ELR (cell line): ENCODE data around the gene KRTAP4-6.
"Not testable (repeated sequence)": the region's sequence is repeated elsewhere in the genome, so short reads cannot be mapped to it uniquely, and the experiment has no call there.

ENCODE experiments used
- DNase-seq: peaks from one replicate; pipeline ENCODE4 v3.0.0-alpha.2; 2015; ENCODE audit warnings: low read depth

KRTAP4-6 gene

DNA sequence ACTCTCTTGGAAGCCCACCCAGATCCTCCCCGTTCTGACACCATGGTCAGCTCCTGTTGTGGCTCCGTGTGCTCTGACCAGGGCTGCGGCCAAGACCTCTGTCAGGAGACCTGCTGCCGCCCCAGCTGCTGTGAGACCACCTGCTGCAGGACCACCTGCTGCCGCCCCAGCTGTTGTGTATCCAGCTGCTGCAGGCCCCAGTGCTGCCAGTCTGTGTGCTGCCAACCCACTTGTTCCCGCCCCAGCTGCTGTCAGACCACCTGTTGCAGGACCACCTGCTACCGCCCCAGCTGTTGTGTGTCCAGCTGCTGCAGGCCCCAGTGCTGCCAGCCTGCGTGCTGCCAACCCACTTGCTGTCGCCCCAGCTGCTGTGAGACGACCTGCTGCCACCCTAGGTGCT, 35.0 kb downstream of the KRTAP4-6 start, which contains the start of gene KRTAP4-9:
KRTAP4-9 (plus strand) TSS at position 43 of the 400 bp plus-strand sequence; CDS start at position 43, 0 bp downstream.
- DNase-seq: not testable (repeated sequence)

DNA sequence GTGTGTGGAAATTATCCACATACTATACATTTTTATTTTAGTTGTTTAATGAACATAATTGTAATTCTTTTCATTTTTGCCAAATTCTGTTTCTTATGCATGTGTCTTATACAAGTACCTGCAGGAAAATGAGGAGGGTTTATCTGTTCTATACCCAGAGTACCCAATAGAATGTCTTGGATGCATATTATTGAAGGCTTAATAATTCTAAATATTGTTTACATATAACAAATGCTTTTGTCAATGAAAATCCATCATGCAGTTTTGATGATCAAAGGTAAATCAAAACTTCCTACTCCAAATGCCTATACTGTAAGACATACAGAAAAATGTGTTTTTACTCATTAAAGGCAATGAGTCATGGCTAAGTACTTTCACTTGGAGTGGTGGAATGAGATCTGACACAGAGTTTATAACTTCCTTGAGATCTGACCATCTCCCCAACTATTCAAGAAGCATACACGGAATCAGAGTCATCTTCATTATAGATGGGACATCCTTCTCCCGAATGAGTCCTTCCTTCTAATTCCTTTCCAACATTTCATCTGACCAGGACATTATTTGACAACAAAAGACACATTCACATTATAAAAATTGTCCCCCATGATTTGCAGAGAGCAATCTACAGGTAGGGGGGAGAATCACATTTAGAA, 35.8 kb downstream of the KRTAP4-6 start:
- DNase-seq: peak; percentile 85

DNA sequence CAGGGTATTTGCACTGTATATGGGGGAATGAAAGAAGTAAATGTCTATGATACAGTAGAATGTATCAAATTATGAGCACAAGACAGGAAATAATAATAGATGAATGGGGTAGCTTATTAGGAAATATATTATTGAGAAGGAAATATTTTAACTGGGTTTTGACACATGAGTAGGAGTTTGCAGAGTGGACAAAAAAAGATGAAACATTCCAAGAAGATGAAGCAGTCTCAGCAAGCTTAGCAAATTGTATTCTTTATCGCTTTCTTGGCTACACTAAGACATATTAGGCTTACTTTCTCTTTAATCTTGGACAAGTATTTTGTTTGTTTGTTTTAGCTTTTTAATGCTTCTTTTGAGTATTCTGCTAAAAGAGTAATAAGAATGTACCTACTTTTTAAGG, 36.4 kb downstream of the KRTAP4-6 start:
- DNase-seq: peak; percentile 71

DNA sequence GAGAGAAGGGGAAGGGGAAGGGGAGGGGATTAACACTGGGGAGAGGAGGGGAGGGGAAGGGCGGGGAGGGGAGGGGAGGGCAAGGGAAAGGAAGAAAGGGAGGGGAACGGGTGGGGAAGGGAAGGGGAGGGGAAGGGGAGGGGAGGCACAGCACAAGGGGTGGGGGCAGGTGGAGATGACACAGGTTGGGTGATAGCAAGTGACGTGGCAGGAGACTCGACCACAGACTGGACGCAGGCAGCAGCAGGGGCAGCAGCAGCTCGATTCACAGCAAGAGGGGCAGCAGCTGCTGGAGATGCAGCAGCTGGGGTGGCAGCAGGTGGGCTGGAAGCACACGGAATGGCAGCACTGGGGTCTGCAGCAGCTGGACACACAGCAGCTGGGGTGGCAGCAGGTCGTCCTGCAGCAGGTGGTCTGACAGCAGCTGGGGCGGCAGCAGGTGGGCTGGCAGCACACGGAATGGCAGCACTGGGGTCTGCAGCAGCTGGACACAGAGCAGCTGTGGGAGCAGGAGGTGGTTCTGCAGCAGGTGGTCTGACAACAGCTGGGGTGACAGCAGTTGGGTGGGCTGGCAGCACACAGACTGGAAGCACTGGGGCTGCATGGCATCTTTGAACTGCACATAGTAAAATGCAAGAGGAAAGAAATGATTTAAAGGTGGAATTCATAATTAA, 38.6 kb downstream of the KRTAP4-6 start, which contains the start of gene KRTAP4-16:
KRTAP4-16 (minus strand) TSS at position 624 of the 674 bp plus-strand sequence; CDS start at position 624, 0 bp downstream.
- peak; percentile 73 for DNase-seq

DNA sequence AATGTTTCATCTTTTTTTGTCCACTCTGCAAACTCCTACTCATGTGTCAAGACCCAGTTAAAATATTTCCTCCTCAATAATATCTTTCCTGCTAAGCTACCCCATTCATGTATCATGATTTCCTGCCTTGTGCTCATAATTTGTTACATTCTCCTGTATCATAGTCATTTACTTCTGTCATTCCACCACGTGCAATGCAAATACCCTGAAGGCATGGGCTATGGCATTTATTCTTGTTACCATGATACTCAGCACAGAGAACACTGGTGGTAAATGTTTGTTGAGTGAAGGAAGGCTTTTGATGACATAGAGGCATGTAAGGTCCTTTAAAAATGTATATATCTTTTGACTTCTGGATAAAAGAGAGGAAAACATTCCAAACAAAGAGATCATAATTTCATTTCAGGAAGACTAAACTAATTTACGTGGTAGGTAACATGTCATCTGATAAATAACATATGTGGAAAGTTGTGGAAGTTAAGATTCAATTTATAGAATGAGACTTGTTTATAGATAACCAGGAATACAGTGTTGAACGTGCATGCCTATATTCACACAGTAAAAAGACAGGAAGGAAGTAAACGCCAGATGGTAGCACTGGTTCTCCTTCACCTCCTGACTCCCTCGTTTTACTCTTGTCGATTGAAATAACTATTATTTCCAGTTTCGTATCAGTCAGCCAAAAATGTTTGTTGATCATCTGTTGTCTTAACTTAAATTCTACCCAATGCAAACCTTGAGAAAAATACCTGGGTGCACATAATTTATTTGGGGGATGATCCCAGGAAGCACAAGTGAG, 40.5 kb downstream of the KRTAP4-6 start:
- DNase-seq: peak; percentile 99

DNA sequence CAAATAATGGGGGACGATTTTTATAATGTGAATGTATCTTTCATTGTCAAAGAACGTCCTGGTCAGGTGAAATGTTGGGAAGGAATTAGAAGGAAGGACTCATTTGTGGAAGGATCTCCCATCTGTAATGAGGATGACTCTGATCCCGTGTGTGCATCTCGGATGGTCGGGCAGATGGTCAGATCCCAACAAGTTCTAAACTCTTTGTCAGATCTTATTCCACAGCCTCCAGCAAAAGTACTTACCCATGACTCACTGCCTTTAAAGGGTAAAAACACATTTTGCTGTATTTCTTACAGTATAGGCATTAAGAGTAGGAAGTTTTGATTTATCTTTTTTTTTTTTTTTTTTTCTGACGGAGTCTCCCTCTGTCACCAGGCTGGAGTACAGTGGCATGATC, 41.9 kb downstream of the KRTAP4-6 start:
- DNase-seq: peak; percentile 91

DNA sequence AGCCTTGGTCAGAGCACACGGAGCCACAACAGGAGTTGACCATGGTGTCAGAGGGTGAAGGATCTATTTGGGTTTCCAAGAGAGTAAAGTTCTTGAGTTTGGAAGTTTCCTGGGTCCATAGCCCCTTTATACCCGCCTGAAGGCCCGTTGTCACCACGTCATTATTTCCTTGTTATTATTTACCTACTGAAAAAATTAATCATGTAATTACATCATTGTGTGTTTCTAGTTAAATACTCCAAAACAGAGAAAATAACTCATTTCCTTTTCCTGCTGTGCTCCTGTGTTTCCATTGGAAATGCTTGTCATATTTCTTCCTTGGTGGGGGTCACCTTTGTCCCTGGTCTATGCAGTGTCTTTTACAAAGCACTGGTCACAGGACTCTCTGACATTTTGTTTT, 42.3 kb downstream of the KRTAP4-6 start, which contains the start of gene KRTAP4-8:
KRTAP4-8 (minus strand) TSS at position 101 of the 400 bp plus-strand sequence; CDS start at position 43, 58 bp downstream.
- peak; percentile 39 for DNase-seq

DNA sequence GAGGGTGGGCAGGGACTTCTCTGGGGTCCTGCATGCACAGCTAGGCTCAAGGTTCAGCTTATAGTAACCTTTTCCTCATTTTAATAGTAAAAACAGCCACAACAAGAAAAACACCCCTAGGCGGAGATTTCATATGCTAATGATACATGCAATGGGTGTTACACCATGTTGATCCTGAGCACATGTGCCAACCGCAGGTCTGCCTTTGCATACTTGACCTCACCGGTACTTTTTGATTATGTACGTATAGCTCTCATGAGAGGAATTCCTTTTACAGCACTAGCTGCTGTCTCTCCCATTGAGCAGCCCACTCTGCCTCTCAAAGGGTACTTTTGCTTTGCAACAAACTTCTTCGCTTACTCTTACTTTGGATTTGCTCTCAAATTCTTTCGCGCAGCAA, 44.3 kb downstream of the KRTAP4-6 start:
- DNase-seq: no peak
